Middle frontal gyrus (tissue), 1 donor: Measurements from ENCODE around the gene GLT8D2.
"Not testable (repeated sequence)": the region's sequence is repeated elsewhere in the genome, so short reads cannot be mapped to it uniquely, and the experiment has no call there.

Experiments
- DNase-seq: peaks from one replicate; pipeline ENCODE4 v3.0.0-alpha.2; 2015; ENCODE audit warnings: low spot score; ENCODE audit errors: extremely low spot score

The GLT8D2 gene

DNA sequence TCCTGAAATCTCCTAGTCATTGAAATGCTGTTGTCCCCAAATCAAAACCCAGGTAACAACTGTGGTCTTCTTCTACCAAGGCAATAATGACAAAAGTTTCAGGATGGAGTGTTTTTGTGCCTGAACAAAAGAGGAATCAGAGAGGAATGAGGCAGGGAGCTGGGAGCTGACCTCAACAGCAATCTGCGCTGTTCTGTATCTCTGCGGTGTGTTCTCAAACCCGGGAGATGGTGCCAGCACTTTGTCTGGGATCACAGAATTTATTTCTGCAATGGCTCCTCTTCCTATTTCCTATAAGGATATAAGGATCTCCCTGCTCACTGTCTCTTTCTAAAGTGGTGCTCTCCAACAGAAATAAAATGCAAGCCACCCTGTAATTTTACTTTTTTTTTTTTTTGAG, 449 bp upstream of the GLT8D2 start:
- no peak for DNase-seq

GRCh38 chr12:104049278-104049902, 597 bp downstream of the GLT8D2 start:
- no peak for DNase-seq

- DNase-seq = no peak
Observed at GRCh38 chr12:104048811-104049210, 1.2 kb downstream of the GLT8D2 start.

DNA sequence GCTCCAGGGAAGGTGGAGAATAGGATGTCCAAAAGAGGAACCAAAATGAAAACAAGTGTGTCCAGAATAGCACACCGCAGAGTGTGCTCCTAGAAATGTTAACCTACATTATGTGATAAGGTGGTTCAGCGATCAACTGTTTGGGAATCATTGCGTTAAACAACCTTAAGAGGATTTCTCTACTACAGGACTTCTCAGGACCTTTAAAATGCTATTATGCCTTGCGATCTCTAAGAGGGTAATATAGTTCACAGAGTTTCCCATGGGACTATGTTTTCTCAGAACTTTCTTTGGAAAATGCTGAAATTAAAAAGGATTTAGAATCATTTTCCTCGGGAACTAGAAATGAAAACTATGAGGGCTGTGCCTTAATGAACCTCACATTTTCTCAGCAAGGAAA, 1.8 kb downstream of the GLT8D2 start:
- DNase-seq = no peak

GRCh38 chr12:104046306-104046705, 3.7 kb downstream of the GLT8D2 start:
- no peak for DNase-seq

- no peak for DNase-seq
Observed at GRCh38 chr12:104044158-104044557, 5.8 kb downstream of the GLT8D2 start.

DNA sequence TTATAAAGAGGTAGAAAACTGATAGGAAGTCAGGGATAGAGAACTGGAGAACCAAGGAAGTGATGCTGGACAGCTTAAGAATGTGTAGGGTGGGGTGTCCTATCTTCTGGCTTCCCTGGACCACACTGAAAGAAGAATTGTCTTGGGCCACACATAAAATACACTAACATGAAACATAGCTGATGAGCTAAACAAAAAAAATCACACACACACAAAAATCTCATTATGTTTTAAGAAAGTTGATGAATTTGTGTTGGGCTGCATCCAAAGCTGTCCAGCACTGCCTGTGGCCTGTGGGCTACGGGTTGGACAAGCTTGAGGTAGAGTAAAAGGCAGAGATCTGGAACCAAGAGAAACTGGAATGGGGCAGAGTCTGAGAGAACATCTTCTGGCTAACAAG, 7.4 kb downstream of the GLT8D2 start:
- DNase-seq = no peak

DNA sequence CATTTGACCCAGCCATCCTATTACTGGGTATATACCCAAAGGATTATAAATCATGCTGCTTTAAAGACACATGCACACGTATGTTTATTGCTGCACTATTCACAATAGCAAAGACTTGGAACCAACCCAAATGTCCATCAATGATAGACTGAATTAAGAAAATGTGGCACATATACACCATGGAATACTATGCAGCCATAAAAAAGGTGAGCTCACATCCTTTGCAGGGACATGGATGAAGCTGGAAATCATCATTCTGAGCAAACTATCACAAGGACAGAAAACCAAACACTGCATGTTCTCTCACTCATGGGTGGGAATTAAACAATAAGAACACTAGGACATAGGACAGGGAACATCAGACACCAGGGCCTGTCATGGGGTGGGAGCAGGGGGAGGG, 10.2 kb downstream of the GLT8D2 start:
- not testable (repeated sequence) for DNase-seq

- DNase-seq = not testable (repeated sequence)
Observed at GRCh38 chr12:104036143-104036542, 13.8 kb downstream of the GLT8D2 start.

- DNase-seq = not testable (repeated sequence)
Observed at GRCh38 chr12:104030596-104030995, 19.4 kb downstream of the GLT8D2 start.

DNA sequence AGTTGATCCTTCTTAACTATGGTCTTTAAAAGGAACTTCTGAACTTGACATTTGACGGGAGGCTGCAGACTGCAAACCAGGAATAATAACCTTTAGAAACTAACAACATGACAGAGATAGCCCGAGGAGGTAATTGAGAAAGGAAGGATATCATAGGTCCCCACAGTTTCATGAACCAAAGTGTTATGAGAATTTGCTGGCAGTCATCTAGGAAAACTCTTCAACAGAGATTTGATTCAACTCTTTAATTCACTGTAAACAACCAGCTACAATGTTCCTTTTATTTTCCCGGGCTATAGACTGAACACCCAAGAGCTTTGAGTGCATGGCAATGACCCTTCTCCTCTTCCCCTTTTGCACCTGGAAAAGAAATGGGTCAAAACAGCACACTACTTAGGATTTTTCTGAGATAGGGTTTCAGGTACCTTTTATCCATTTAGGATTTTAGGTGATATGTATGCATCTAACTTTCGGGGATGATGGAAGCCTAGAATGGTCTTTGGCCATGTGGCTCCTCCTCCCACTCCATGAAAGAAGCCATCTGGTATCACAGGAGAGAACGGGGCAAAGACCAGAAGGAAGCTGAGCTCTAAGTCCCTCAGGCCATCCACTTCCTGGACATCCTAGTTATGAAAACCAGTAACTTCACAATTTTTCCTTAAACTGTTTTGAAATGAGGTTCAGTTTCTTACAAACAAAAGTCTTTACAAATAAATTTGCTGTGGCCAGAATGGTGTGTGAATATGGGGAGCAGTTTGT, 23.0 kb downstream of the GLT8D2 start:
- no peak for DNase-seq

DNA sequence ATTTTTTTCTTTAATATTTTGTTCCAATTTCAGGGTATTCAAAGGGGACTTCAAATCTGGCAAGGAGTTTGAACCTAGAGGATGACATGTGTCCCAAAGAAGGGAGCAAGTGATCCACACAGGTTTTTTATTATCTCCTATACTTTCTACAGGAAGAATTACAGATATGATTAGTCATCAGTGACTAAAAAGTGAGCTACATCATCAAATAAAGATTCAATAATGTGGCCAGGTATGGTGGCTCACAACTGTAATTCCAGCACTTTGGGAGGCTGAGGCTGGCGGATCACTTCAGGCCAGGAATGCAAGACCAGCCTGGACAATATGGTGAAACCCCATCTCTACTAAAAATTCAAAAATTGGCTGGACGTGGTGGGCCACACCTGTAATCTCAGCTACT, 24.2 kb downstream of the GLT8D2 start:
- DNase-seq = no peak

- DNase-seq = no peak
Observed at GRCh38 chr12:104024348-104024747, 25.6 kb downstream of the GLT8D2 start.

GRCh38 chr12:104023710-104024109, 26.3 kb downstream of the GLT8D2 start:
- DNase-seq = no peak

DNA sequence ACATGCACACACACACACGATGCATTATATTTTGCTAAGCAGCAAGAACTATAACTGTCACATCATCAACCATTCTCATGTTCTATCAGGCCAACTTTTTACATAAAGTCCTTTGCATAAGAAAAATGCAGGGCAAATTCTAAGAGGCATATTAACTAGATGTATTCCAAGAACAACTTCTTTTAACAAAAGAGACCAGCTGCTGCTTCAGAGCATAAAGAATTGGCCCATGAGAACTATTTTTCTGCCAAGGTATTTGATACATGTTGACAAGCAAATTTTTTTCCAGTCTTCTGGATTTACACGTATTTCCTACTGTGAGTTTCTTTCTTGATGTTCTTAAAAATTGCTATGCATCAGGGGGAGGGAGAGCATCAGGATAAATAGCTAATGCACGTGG, 27.2 kb downstream of the GLT8D2 start:
- DNase-seq = no peak

DNA sequence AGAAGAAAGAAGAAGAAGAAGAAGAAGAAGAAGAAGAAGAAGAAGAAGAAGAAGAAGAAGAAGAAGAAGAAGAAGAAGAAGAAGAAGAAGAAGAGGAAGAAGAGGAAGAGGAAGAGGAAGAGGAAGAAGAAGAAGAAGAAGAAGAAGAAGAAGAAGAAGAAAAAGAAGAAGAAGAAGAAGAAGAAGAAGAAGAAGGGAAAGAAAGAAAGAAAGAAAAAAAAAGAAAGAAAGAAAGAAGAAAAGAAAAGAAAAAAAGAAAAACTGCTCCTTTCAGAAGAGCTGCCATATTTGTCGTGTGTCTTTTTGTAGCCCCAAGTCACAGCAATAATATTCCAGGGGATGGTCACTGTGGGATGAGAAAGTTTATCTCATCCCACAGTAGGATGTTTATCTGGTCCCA, 28.1 kb downstream of the GLT8D2 start:
- not testable (repeated sequence) for DNase-seq

DNA sequence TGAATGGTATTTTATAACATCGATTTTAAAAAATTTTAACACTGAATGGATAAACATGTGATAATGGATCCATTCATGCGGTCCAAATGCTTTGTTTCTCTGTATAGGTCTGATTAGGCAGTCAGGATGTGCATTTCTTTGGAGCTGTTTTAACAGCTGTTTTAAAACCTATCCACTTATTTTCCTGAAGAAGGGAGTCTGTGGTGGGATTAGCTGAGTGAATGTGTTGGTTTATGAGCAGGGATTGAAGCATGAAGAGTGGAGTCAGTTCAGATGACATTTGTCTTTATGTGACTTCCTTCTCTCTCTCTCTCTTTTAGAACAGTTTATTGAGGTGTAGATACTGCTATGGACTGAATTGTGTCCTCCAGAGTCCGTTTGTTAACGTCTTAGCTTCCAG, 37.7 kb downstream of the GLT8D2 start:
- no peak for DNase-seq

DNA sequence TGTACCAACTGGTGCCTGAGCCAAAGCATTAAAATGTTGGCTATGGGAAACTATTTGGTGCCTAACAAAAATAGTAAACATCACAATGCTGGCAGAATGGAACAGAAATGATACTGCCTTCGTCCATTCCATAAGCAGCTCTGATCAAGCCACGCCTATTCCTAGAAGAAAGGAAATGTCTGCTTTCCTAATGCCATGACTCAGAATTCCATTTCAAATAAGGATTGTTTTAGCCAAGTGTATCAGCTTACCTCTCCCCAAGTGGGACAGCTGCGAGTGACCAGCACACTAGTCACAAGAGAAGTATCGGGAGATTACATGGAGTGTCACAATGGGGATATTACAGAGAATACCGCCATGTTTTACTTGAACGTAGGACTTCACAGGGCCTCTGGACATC, 38.7 kb downstream of the GLT8D2 start:
- DNase-seq = no peak

- peak; percentile 11 for DNase-seq
Observed at GRCh38 chr12:104010606-104011169, 39.3 kb downstream of the GLT8D2 start.

DNA sequence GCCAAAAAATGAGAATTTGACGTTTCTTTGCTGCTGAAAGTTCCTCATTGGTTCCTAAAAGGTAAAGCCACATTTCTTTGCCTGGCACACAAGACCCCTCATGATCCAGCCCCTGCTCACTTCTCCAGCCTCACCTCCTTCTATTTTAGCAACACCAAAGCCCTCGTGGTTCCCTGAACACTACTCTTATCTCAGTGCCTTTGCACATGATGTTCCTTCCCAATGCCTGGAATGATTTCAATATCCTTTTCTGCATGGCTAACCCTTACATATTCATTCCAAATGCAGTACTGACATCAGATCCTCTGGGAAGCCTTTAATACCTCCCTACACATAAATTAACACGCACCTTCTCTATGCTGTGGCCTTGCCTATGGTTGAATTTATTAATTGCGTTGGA, 39.9 kb downstream of the GLT8D2 start:
- DNase-seq = no peak

GRCh38 chr12:104006929-104007328, 43.1 kb downstream of the GLT8D2 start:
- no peak for DNase-seq

- no peak for DNase-seq
Observed at GRCh38 chr12:104003596-104003995, 46.4 kb downstream of the GLT8D2 start.

DNA sequence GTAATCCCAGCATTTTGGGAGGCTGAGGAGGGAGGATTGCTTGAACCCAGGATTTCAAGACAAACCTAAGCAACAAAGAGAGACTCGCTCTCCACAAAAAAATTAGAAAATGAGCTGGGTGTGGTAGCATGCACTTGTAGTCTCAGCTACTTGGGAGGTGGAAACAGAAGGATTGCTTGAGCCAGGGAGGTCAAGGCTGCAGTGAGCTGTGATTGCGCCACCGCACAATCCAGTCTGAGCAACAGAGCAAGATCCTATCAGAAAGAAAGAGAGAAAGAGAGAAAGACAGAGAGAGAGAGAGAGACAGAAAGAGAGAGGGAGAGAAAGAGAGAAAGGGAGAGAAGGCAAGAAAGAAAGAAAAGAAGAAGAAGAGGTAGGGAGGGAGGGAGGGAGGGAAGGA, 47.3 kb downstream of the GLT8D2 start:
- no peak for DNase-seq
